NCI-H1694 (cell line): ENCODE measurements around the gene EIF1.
"Not testable (repeated sequence)": the region's sequence is repeated elsewhere in the genome, so short reads cannot be mapped to it uniquely, and the experiment has no call there.

Source experiments
- DNase-seq: peaks from one replicate; lab custom pipeline; 2025; lab: John Stamatoyannopoulos, UW

EIF1 gene

DNA sequence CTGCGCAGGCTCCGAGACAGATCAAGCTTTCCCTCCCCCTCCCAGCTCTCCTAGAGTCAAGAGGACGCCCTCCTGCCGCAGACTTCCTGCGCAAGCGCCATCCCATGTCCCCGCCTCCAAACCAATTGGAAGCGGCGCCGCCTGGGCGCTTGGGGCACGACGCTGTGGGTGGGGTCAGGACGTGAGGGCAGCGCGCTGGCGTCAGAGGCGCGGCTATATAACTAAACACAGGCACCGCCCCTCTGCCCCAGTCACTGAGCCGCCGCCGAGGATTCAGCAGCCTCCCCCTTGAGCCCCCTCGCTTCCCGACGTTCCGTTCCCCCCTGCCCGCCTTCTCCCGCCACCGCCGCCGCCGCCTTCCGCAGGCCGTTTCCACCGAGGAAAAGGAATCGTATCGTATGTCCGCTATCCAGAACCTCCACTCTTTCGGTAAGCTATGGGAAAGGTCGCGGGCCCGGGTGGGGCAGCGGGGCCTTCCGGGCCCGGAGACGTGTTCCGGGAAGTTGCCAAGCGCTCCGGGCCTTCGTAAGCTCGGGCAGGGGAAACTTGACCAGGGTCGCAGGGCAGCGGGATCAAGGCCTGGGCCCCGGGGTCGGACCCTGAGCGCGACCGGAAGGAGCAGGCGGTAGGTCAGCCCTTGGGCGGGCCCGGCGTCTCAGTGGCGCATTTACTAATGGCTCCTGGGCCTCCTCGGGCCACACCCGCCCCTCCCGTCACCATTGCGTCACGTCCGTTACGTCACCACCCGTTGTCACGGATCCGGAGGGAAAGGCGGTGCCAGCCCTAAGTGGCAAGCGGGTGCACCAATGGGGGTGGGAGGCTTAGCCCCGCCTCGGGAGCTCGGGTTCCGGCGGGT is at the start of gene EIF1:
Gene EIF1 (plus strand): TSS at position 245 of the 856 bp plus-strand sequence. CDS start 154 bp downstream, at position 399.
- peak; percentile 99 for DNase-seq

GRCh38 chr17:41638941-41639340 is 49.7 kb upstream of the EIF1 start:
- DNase-seq = no peak

- no peak for DNase-seq
Measured at GRCh38 chr17:41639492-41640473, 48.9 kb upstream of the EIF1 start.

DNA sequence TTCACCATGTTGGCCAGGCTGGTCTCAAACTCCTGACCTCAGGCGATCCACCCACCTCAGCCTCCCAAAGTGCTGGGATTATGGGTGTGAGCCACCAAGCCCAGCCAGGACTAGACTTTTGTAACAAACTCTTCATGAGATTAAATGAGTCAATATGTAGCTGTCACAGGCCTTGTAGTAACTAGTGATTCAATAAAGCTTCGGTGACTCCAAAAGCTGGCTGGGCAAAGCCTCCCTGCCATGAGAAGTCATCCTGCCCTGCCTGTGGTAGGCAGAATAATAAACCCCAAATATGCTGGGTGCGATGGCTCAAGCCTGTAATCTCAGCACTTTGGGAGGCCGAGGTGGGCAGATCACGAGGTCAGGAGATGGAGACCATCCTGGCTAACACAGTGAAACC is 48.1 kb upstream of the EIF1 start:
- not testable (repeated sequence) for DNase-seq

- DNase-seq = no peak
Measured at GRCh38 chr17:41642252-41643156, 46.2 kb upstream of the EIF1 start.

DNA sequence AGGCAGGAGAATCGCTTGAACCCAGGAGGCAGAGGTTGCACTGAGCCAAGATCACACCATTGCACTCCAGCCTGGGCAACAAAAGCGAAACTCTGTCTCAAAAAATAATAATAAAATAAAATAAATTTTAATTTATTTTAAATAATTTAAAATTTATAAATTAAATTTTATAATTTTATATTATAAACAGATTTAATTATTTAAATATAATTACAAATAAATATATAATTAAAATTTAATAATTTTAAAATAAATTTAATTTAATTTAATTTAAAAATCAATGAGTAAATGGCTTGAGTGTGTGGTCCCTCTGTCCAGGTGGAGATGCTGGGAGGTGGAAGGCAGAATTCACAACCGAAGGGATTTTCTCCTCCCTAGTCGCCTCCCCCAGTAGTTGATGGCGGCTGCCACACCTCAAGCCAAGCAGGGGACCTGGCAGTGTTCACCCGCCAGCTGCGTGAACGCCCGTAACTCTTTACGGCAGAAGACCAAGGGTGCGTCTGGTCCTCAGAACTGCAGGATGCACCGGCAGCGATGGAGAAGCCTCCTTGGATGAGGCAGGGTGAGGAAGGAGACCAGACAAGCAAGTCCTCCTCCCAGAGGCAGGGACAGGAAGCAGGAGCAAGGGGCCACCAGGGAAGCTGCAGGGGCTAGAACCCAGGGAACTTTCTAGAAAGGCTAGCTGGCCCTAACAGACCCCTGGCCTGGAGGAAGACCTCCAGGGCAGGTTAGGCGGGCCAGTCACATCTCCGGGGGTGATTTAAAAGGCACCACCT is 41.5 kb upstream of the EIF1 start:
- no peak for DNase-seq

DNA sequence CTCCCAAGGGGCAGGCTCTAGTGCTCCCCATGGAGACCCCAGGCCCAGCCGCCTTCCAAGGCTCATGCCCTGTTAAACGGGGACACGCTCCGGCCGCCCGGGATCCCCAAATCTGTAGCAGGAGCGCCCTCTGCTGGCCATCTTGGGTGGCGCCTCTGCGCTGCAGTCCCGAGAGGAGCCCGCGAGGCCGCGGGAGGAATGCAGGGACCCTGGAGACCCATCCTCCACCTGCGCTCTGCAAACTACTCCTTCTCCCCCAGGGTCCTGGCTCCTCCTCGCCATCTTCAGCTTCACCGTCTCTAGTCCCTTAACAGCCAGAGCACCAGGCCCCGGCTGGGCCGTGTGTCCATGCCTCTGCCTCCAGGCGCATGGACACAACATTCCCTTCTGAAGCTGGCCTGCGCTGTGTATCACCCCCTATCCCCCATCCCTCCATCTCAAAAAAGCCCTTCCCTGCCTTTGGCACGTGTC is 40.7 kb upstream of the EIF1 start:
- peak; percentile 83 for DNase-seq

DNA sequence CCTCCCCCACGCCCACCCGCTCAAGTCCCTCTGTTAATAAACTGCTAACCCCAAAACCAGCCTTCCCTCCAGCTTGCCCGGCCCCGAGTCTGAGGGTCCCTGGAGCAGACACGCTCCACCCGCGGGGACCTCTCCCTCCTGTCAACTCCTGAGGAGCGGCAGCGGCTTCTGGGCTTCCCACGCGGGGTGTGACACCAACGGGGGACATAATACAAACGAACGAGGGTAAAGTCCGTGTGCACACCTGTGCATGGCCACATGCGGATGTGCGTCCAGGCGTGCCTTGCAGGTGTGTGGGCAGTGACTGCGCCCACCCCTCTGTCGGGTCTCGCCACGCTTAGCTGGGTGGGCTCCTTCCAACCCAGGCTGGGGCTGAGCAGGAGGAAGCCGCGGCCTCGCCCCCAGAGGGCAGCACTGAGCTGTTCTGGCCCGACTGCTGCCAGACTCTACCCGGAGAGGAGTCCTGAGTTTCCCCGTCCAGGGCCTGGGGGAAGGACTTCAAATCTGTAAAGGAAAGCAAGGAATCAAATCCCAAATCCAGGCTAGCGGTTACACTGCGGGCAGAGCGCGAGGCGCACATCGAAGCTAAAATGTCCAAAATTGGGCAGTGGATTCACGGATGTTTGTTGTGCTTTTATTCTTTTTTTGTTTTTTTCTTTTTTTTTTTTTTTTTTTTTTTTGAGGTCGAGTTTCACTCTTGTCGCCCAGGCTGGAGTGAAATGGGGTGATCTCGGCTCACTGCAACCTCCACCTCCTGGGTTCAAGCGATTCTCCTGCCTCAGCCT is 40.1 kb upstream of the EIF1 start:
- DNase-seq = peak; percentile 87

- no peak for DNase-seq
Measured at GRCh38 chr17:41649923-41650519, 38.7 kb upstream of the EIF1 start.

DNA sequence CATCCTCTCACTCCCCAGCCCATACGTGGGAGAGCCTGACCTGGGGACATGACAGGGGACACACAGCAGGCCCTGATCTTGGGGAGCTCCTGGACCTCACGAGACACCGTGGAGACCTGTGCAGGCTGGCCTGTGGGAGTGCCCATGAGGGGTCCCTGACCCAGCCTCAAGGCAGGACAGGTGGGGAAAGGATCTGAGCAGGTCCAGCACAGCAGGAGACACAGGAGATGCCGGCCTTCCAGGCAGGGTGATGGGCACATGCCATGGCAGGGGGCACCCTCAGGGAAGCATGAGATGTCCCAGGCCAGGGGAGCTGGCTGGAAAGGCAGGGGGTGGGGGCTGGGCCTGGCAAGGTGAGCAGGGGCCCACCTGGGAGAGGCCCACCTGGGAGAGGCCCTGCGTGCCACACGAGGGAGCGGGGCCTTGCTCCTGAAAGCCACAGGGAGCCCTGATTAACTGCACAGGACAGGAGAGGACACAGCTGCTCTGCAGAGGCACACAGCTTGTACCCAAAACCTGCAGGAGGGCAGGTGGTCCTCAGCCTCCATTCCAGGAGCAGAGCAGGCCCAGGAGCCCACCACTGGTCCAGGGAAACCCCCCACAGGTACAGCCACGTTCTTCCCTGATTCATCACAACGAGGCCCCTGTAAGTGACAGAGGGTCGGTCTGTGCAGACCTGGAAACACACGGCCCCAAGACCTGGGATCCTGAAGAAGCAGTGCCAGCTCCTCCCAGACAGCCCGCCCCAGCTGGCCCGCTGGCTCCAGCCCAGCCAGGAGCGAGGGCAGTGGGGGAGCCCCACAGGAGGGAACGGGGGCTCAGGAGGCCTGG is 37.7 kb upstream of the EIF1 start:
- no peak for DNase-seq

- peak; percentile 83 for DNase-seq
Measured at GRCh38 chr17:41651625-41652460, 36.8 kb upstream of the EIF1 start.

GRCh38 chr17:41652461-41652970 is 36.2 kb upstream of the EIF1 start:
- DNase-seq = no peak

- no peak for DNase-seq
Measured at GRCh38 chr17:41653421-41653820, 35.3 kb upstream of the EIF1 start.

DNA sequence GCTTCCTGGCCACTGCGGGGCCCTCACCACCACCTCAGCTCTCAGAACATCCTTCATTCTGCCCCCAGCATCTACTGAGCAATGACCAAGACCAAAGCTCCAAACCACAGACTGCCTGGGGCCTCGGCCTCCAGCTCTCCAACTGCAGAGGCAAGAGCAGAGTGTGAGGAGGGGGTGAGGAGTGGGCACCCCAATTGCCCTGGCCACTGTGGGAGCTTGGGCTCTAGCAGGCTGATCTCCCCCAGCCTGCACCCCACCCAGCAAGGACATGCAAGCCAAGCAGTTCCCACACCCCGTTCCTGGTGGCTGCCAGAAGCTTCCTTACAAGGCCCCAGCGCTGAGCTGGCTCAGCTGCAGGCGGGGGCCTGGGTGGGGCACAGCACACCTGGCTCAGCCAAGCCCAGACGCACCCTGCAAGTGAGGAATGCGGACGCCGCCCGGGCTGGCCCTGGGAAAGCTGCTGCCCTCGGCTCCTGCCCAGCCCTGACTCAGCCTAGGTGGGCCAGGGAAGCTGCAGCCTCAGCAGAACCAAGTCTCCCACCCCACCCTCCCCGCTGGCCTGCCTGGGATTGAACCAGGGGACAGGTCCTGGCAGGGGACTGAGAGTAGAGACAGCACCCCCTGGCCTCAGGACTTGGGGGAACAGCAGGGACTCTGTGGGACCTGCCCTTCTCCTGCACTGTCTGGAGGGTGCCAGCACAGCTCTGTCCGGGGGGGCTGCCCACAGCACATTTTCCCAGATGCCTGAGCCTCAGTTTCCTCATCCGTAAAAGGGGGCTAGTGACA is 34.6 kb upstream of the EIF1 start:
- no peak for DNase-seq

DNA sequence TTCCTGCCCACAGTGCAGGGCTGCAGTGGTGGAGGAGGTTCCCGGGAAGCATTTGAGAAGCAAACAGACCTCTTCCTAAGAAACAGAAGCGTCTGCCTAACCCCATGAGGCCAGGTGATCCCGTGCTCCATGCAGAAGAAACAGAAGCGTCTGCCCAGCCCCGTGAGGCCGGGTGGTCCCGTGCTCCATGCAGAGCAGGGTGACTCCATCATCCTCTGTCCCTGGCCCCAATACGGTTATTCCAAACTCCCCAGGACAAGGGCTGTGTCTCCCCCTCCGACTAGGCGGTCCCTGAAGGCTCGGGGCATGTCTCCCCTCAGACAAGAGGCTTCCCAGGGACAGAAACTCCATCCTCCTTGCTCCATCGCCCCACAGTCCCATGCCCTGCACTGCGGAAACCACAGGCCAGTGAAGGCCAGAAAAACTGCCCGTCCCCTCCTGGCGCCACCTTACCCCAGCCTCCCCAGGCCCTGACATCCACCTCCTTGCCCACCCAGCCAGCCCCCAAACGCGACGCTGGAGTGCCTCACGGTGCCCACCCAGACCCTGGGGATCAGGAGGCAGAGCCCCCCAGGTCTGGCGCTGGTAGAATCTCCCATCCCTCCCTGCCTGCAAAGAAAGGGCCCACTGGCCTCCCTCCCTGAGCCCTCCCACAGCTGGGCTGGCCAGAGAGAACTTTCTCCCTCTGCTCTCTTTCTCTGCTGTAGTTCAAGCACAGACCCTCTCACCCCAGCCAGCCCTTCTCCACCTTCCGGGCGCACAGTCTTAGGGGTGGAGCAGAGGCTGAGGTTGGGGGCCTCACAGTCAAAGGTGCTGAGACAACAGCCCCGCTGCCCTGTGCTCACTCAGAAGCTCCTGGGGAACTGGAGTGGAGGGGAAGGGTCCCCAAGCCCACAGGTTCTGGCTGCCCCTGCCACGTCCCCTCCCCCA is 33.7 kb upstream of the EIF1 start:
- no peak for DNase-seq
